H1 (cell line): ENCODE data around the gene TMC6. TPM values are rescaled to one million over a fixed set of nuclear protein-coding genes. Genes with fewer than 3 reads are reported as not detected.
"Not testable (repeated sequence)": the region's sequence is repeated elsewhere in the genome, so short reads cannot be mapped to it uniquely, and the experiment has no call there.

Experiments used
- CTCF ChIA-PET: fragments of 300-600 bp; sonication (Branson Sonifier 250); formaldehyde crosslinking; loops from one replicate; lab custom pipeline; 2021; ENCODE audit not compliant: partially characterized antibody; lab: Charles Lee
- POLR2A ChIA-PET: fragments of 300-600 bp; sonication (Branson Sonifier 250); formaldehyde crosslinking; loops from one replicate; lab custom pipeline; 2021; ENCODE audit warnings: inconsistent platforms; ENCODE audit not compliant: partially characterized antibody; lab: Charles Lee
- DNase-seq, 2 experiments: peaks; one replicate each; pipeline versions ENCODE4 v3.0.0 to v3.0.0-alpha.2; 2010 to 2022; ENCODE audit warnings: low spot score in 2 of 2, low read depth in 1 of 2, mixed read lengths in 1 of 2
- FAIRE-seq: peaks from 2 replicates; lab custom pipeline; 2011; peaks lifted over from hg19 to GRCh38; lab: Jason Lieb, UNC
- H2AFZ ChIP-seq: 2 replicates; pipeline ENCODE4 v1.8.1; 2012; ENCODE audit warnings: low read length, inconsistent platforms
- H2AK5ac ChIP-seq: 2 replicates; pipeline ENCODE4 v1.6.1; 2013; ENCODE audit warnings: low read depth, low read length
- H2BK120ac ChIP-seq: replicated peaks from 2 replicates; pipeline ENCODE3; 2013; ENCODE audit warnings: low read depth, low read length, inconsistent platforms
- H2BK12ac ChIP-seq: 2 replicates; pipeline ENCODE4 v1.6.1; 2013; ENCODE audit warnings: low read depth, low read length
- H2BK15ac ChIP-seq: 2 replicates; pipeline ENCODE4 v1.6.1; 2013; ENCODE audit warnings: low read length
- H2BK20ac ChIP-seq: 2 replicates; pipeline ENCODE4 v1.6.1; 2013; ENCODE audit warnings: low read length
- H2BK5ac ChIP-seq: 2 replicates; pipeline ENCODE4 v1.6.1; 2013; ENCODE audit warnings: low read depth, low read length
- H3K14ac ChIP-seq: 2 replicates; pipeline ENCODE4 v1.6.1; 2013; ENCODE audit warnings: inconsistent platforms; ENCODE audit not compliant: insufficient read length
- H3K18ac ChIP-seq: 2 replicates; pipeline ENCODE4 v1.6.1; 2013; ENCODE audit warnings: low read length; ENCODE audit errors: extremely low read depth
- H3K23ac ChIP-seq: 2 replicates; pipeline ENCODE4 v1.6.1; 2013; ENCODE audit warnings: inconsistent platforms; ENCODE audit not compliant: insufficient read length
- H3K23me2 ChIP-seq: 2 replicates; pipeline ENCODE4 v1.6.1; 2013; ENCODE audit warnings: low read depth, low read length
- H3K27ac ChIP-seq: 2 replicates; pipeline ENCODE4 v1.6.1; 2011; ENCODE audit warnings: low read depth, low read length, inconsistent platforms
- H3K27me3 ChIP-seq, 4 experiments: replicated peaks in 1 of 4; 1 replicate in 1 of 4; 2 replicates in 3 of 4; pipeline versions ENCODE4 v1.6.1 to v1.8.1; 2011 to 2013; ENCODE audit warnings: low read length in 3 of 4, mild to moderate bottlenecking in 3 of 4, inconsistent platforms in 2 of 4, mixed read lengths in 2 of 4, moderate library complexity in 1 of 4; ENCODE audit not compliant: control insufficient read depth in 3 of 4, insufficient read depth in 3 of 4; ENCODE audit errors: extremely low read depth in 1 of 4
- H3K36me3 ChIP-seq, 4 experiments: 2 replicates each; pipeline versions ENCODE4 v1.6.1 to v1.8.1; 2011 to 2013; ENCODE audit warnings: mild to moderate bottlenecking in 4 of 4, low read length in 3 of 4, moderate library complexity in 2 of 4, control low read depth in 1 of 4, inconsistent platforms in 1 of 4; ENCODE audit not compliant: insufficient read depth in 4 of 4, control insufficient read depth in 2 of 4
- H3K4ac ChIP-seq: replicated peaks from 2 replicates; pipeline ENCODE3; 2013; ENCODE audit warnings: low read length, low read depth, mixed read lengths, inconsistent platforms; ENCODE audit not compliant: insufficient read length
- H3K4me1 ChIP-seq, 4 experiments: replicated peaks in 1 of 4; 1 replicate in 1 of 4; 2 replicates in 3 of 4; pipeline versions ENCODE4 v1.6.1 to v1.8.1; 2011 to 2013; ENCODE audit warnings: low read length in 3 of 4, inconsistent platforms in 2 of 4, mixed read lengths in 1 of 4; ENCODE audit not compliant: insufficient read depth in 4 of 4, control insufficient read depth in 3 of 4
- H3K4me2 ChIP-seq, 2 experiments: 2 replicates each; pipeline versions ENCODE4 v1.6.1 to v1.8.1; 2011 to 2013; ENCODE audit warnings: low read depth in 2 of 2, low read length in 2 of 2, control low read depth in 1 of 2, inconsistent platforms in 1 of 2, mild to moderate bottlenecking in 1 of 2; ENCODE audit not compliant: insufficient read depth in 1 of 2
- H3K4me3 ChIP-seq, 4 experiments: fragments of 200-600, 300-600 bp in 1 of 4; sonication (generic), shearing (Covaris generic), sonication (Bioruptor Twin) in 1 of 4; 2 replicates each; pipeline versions ENCODE4 v1.5.1 to v1.8.1; 2011 to 2016; ENCODE audit warnings: low read length in 4 of 4, low read depth in 3 of 4, control low read depth in 2 of 4, inconsistent platforms in 2 of 4, mild to moderate bottlenecking in 2 of 4, mixed read lengths in 1 of 4, moderate library complexity in 1 of 4; ENCODE audit not compliant: insufficient read depth in 2 of 4; ENCODE audit errors: extremely low read depth in 1 of 4
- H3K56ac ChIP-seq: replicated peaks from 2 replicates; pipeline ENCODE3; 2013; ENCODE audit warnings: low read depth, mild to moderate bottlenecking, mixed read lengths, low read length, inconsistent platforms; ENCODE audit not compliant: insufficient read length
- H3K79me1 ChIP-seq: 2 replicates; pipeline ENCODE4 v1.6.1; 2013; ENCODE audit warnings: low read depth, low read length, control low read depth
- H3K79me2 ChIP-seq, 2 experiments: 2 replicates each; pipeline versions ENCODE4 v1.6.1 to v1.8.1; 2012 to 2013; ENCODE audit warnings: low read length in 2 of 2, mild to moderate bottlenecking in 2 of 2, inconsistent platforms in 1 of 2; ENCODE audit not compliant: insufficient read depth in 2 of 2, control insufficient read depth in 1 of 2
- H3K9ac ChIP-seq, 4 experiments: replicated peaks in 1 of 4; 1 replicate in 1 of 4; 2 replicates in 3 of 4; pipeline versions ENCODE4 v1.6.1 to v1.8.1; 2011 to 2013; ENCODE audit warnings: low read depth in 3 of 4, low read length in 3 of 4, control low read depth in 2 of 4, mild to moderate bottlenecking in 2 of 4, moderate library complexity in 2 of 4, inconsistent platforms in 1 of 4; ENCODE audit errors: extremely low read depth in 1 of 4
- H3K9me3 ChIP-seq, 2 experiments: 2 replicates each; pipeline versions ENCODE4 v1.6.1 to v1.8.1; 2012 to 2013; ENCODE audit warnings: mild to moderate bottlenecking in 2 of 2, moderate library complexity in 2 of 2, control low read depth in 1 of 2, inconsistent platforms in 1 of 2, low read depth in 1 of 2, low read length in 1 of 2, mixed read lengths in 1 of 2; ENCODE audit not compliant: insufficient read depth in 2 of 2
- H4K20me1 ChIP-seq, 2 experiments: replicated peaks in 1 of 2; 2 replicates each; pipeline versions ENCODE3 to v1.8.1; 2011 to 2013; ENCODE audit warnings: inconsistent platforms in 2 of 2, low read length in 2 of 2, mild to moderate bottlenecking in 1 of 2; ENCODE audit not compliant: insufficient read depth in 2 of 2, control insufficient read depth in 1 of 2
- H4K5ac ChIP-seq: 2 replicates; pipeline ENCODE4 v1.6.1; 2013; ENCODE audit warnings: low read length, low read depth, mixed read lengths, inconsistent platforms; ENCODE audit not compliant: insufficient read length
- H4K8ac ChIP-seq: 2 replicates; pipeline ENCODE4 v1.8.0; 2013; ENCODE audit warnings: mild to moderate bottlenecking, moderate library complexity, low read length, inconsistent platforms; ENCODE audit not compliant: insufficient read depth; ENCODE audit errors: extremely low read depth
- H4K91ac ChIP-seq: replicated peaks from 2 replicates; pipeline ENCODE3; 2013; ENCODE audit warnings: low read length, mixed read lengths, inconsistent platforms; ENCODE audit not compliant: insufficient read length
- BACH1 ChIP-seq: IDR thresholded peaks from 2 replicates; pipeline ENCODE4 v1.6.1; 2012; ENCODE audit warnings: low read length, improper control_type of control experiment
- HDAC2 ChIP-seq, 2 experiments: fragments of 300-600 bp in 1 of 2; sonication (generic) in 1 of 2; IDR thresholded peaks; 2 replicates each; pipeline ENCODE4 v1.6.1; 2011 to 2012; ENCODE audit warnings: low read depth in 2 of 2, low read length in 2 of 2, mild to moderate bottlenecking in 2 of 2, moderate library complexity in 2 of 2, borderline replicate concordance in 1 of 2, inconsistent platforms in 1 of 2
- MAX ChIP-seq: IDR thresholded peaks from 2 replicates; pipeline ENCODE4 v1.6.1; 2012; ENCODE audit warnings: inconsistent platforms
- POLR2AphosphoS5 ChIP-seq: IDR thresholded peaks from 2 replicates; pipeline ENCODE4 v1.6.1; 2011; ENCODE audit warnings: low read depth, low read length
- RNF2 ChIP-seq: fragments of 200-900, 300-1000 bp; sonication (generic); IDR thresholded peaks from 2 replicates; pipeline ENCODE4 v1.7.1; 2016; ENCODE audit warnings: borderline replicate concordance, low read depth, mild to moderate bottlenecking, antibody characterized with exemption, low read length; ENCODE audit not compliant: poor library complexity, severe bottlenecking; ENCODE audit errors: missing control alignments
- TCF12 ChIP-seq: IDR thresholded peaks from 2 replicates; pipeline ENCODE4 v1.6.1; 2011; ENCODE audit warnings: low read depth, mild to moderate bottlenecking, low read length
- YY1 ChIP-seq: IDR thresholded peaks from 2 replicates; pipeline ENCODE4 v1.6.1; 2011; ENCODE audit warnings: low read depth, mild to moderate bottlenecking, low read length
- WGBS, 2 experiments: shearing (Covaris generic) in 1 of 2; methylation state at CpG; one replicate each; pipeline versions ENCODE4 v1.1.6 to v1.1.7; 2013 to 2015; ENCODE audit warnings: low lambda C conversion rate in 2 of 2, mixed read lengths in 2 of 2, inconsistent platforms in 1 of 2, low coverage in 1 of 2, missing lambda C conversion rate in 1 of 2; ENCODE audit not compliant: insufficient replicate concordance in 2 of 2, insufficient coverage in 1 of 2, insufficient read length in 1 of 2; ENCODE audit errors: extremely low coverage in 1 of 2, missing lambda C conversion rate in 1 of 2; 5-methylcytosine and 5-hydroxymethylcytosine counted together
- polyA plus RNA-seq, 7 experiments: library from polyadenylated mRNA; depleted of rRNA in 3 of 7; stranded (reverse) in 5 of 7; unstranded in 2 of 7; fragments of >200 nt in 5 of 7; fragments of 200-250 nt in 2 of 7; gene quantifications; 1 replicate in 5 of 7; 2 replicates in 1 of 7; 4 replicates in 1 of 7; pipeline versions ENCODE4 v1.2.1 to v1.2.3, GENCODE V29; 2011 to 2013; ENCODE audit warnings: missing spikeins in 2 of 7, mixed read lengths in 2 of 7
- total RNA-seq: library from RNA; stranded (reverse); fragmentation: NEBNext Ultra II Directional; extraction: Animal tissue kit (Norgen Biotek cat#: 25700); gene quantifications from 2 replicates; pipeline ENCODE4 v1.2.1, GENCODE V29; 2021

The TMC6 gene
- total and polyA plus RNA-seq, 2 of the 8 experiments (the other 6 are each of a cell fraction or from before 2014, with no cell fraction given), result 39.4 to 77.6 TPM

GRCh38 chr17:78140169-78141051 is 11.9 kb upstream of the TMC6 start (continued):
- TF ChIP-seq YY1 (no peak), TCF12 (no peak), HDAC2 (IDR thresholded peaks at IDR 0.05; ENCODE audit: borderline replicate concordance in 1 of 2, low read depth in 2 of 2, low read length in 2 of 2) (no peak), MAX (peak; percentile 64; the same call in 1 of the 2 replicates), POLR2AphosphoS5 (peak; percentile 37; the same call in 1 of the 2 replicates), RNF2 (no peak), BACH1 (0 out of 2 replicates have a peak, but pooled peaks have one; percentile 14)

- not testable (repeated sequence) for H3K79me2 ChIP-seq, H2BK12ac ChIP-seq, H3K14ac ChIP-seq, H3K18ac ChIP-seq, H3K4ac ChIP-seq, H3K23ac ChIP-seq, H3K9me3 ChIP-seq, H3K56ac ChIP-seq, H3K9ac ChIP-seq, H4K8ac ChIP-seq, H3K27me3 ChIP-seq, H2BK15ac ChIP-seq, DNase-seq, H3K79me1 ChIP-seq, H2AK5ac ChIP-seq, H2BK120ac ChIP-seq, H2BK20ac ChIP-seq, H3K27ac ChIP-seq, FAIRE-seq, H3K4me1 ChIP-seq, H3K36me3 ChIP-seq, H4K91ac ChIP-seq, H4K20me1 ChIP-seq, H3K4me3 ChIP-seq, H3K23me2 ChIP-seq, H4K5ac ChIP-seq
- Histone ChIP-seq H2BK5ac (peak overlapping the region; percentile 32; the same call in 1 of the 2 replicates), H2AFZ (peak overlapping the region; percentile 57; the same call in 1 of the 2 replicates), H3K4me2 (peak overlapping the region in 1 of 2 experiments; percentile 49; a peak in 3 of 4 replicates)
- CTCF ChIA-PET, result interaction anchor here (0.5 to 8.0 kb wide), 12 partner anchors 9 to 912 kb away, joined by 3 to 122 read pairs (median 5); partner anchors contain the start of genes TMC6 and TMC8
- POLR2A ChIA-PET, result interaction anchor here (1.1 to 6.2 kb wide), 4 partner anchors 12 to 31 kb away, joined by 3 to 40 read pairs (median 11); partner anchors contain the start of gene TMC6
- 82% methylated on average over 12 of the region's 12 CpGs; no CpG with 5 or more reads in 1 of the 2 experiments for WGBS, 2 experiments
Measured at GRCh38 chr17:78139861-78140168, 11.3 kb upstream of the TMC6 start.
